SK-N-SH (cell line): ENCODE data around the gene COPZ1. TPM values are rescaled to one million over a fixed set of nuclear protein-coding genes. Genes with fewer than 3 reads are reported as not detected.
A peak's percentile ranks its signal among the peaks of the same experiment; 100 is the strongest.

Experiments
- CTCF ChIA-PET: fragments of 300-600, 350-600 bp; formaldehyde crosslinking; extraction: SDS; loops from one replicate; lab custom pipeline; 2021; lab: Yijun Ruan, JAX
- POLR2A ChIA-PET: fragments of 350-600 bp; sonication (Branson Sonifier 250); formaldehyde crosslinking; extraction: SDS; loops from one replicate; lab custom pipeline; 2020; ENCODE audit warnings: antibody characterized with exemption, inconsistent platforms; lab: Yijun Ruan, JAX
- DNase-seq: peaks from one replicate; pipeline ENCODE4 v3.0.0; 2012
- H2AFZ ChIP-seq: fragments of 200-600 bp; sonication (generic); 2 replicates; pipeline ENCODE4 v1.8.1; 2016; ENCODE audit warnings: antibody characterized with exemption, mild to moderate bottlenecking, low read depth
- H3F3A ChIP-seq: fragments of 200-600 bp; sonication (generic); replicated peaks from 2 replicates; pipeline ENCODE3; 2016; ENCODE audit warnings: antibody characterized with exemption, mild to moderate bottlenecking; ENCODE audit not compliant: insufficient read depth
- H3K27ac ChIP-seq, 2 experiments: fragments of 200-500 bp in 1 of 2; fragments of 200-600 bp in 1 of 2; sonication (Bioruptor generic) in 1 of 2; sonication (generic), shearing (Covaris generic) in 1 of 2; 2 replicates each; pipeline versions ENCODE4 v1.5.1 to v1.6.1; 2014 to 2016; ENCODE audit warnings: low read depth in 2 of 2, inconsistent platforms in 1 of 2, low read length in 1 of 2, mild to moderate bottlenecking in 1 of 2, mixed read lengths in 1 of 2
- H3K27me3 ChIP-seq: fragments of 200-600 bp; sonication (generic), shearing (Covaris generic); 2 replicates; pipeline ENCODE4 v1.6.1; 2016; ENCODE audit warnings: mixed run types; ENCODE audit not compliant: insufficient read depth
- H3K36me3 ChIP-seq, 2 experiments: fragments of 200-500 bp in 1 of 2; fragments of 200-600 bp in 1 of 2; sonication (Bioruptor generic) in 1 of 2; sonication (generic) in 1 of 2; replicated peaks in 1 of 2; 2 replicates each; pipeline versions ENCODE3 to v1.5.1; 2014 to 2016; ENCODE audit warnings: low read length in 1 of 2, mild to moderate bottlenecking in 1 of 2; ENCODE audit not compliant: insufficient read depth in 2 of 2, control insufficient read depth in 1 of 2
- H3K4me1 ChIP-seq, 2 experiments: fragments of 200-500 bp in 1 of 2; fragments of 200-600 bp in 1 of 2; sonication (Bioruptor generic) in 1 of 2; sonication (generic), shearing (Covaris generic) in 1 of 2; 2 replicates each; pipeline versions ENCODE4 v1.5.1 to v1.6.1; 2014 to 2016; ENCODE audit warnings: low read depth in 1 of 2, low read length in 1 of 2, mixed run types in 1 of 2; ENCODE audit not compliant: insufficient read depth in 2 of 2, control insufficient read depth in 1 of 2
- H3K4me2 ChIP-seq: fragments of 200-600 bp; sonication (generic), shearing (Covaris generic); 2 replicates; pipeline ENCODE4 v1.6.1; 2017; ENCODE audit warnings: mixed run types
- H3K4me3 ChIP-seq, 2 experiments: fragments of 200-500 bp in 1 of 2; fragments of 200-600 bp in 1 of 2; sonication (Bioruptor generic) in 1 of 2; sonication (generic), shearing (Covaris generic) in 1 of 2; 2 replicates each; pipeline versions ENCODE4 v1.5.1 to v1.8.1; 2014 to 2016; ENCODE audit warnings: low read depth in 2 of 2, inconsistent platforms in 1 of 2, low read length in 1 of 2, mild to moderate bottlenecking in 1 of 2, mixed read lengths in 1 of 2, moderate library complexity in 1 of 2
- H3K79me2 ChIP-seq: fragments of 200-600 bp; sonication (generic); 2 replicates; pipeline ENCODE4 v1.8.1; 2017; ENCODE audit warnings: mild to moderate bottlenecking; ENCODE audit not compliant: insufficient read depth
- H3K9ac ChIP-seq: fragments of 200-600 bp; sonication (generic); 2 replicates; pipeline ENCODE4 v1.6.1; 2017; ENCODE audit warnings: mixed run types
- H3K9me2 ChIP-seq: fragments of 200-600 bp; sonication (generic); 2 replicates; pipeline ENCODE4 v1.6.1; 2017; ENCODE audit warnings: mixed run types
- H3K9me3 ChIP-seq: fragments of 200-600 bp; sonication (generic); 2 replicates; pipeline ENCODE4 v1.6.1; 2017; ENCODE audit warnings: mixed run types, mild to moderate bottlenecking, moderate library complexity
- H4K20me1 ChIP-seq: fragments of 200-600 bp; sonication (generic); 2 replicates; pipeline ENCODE4 v1.6.1; 2017; ENCODE audit warnings: mild to moderate bottlenecking, mixed run types; ENCODE audit not compliant: insufficient read depth
- CHD2 ChIP-seq: fragments of 150-350 bp; IDR thresholded peaks from 2 replicates; pipeline ENCODE4 v1.6.1; 2018; ENCODE audit warnings: low read length; ENCODE audit not compliant: partially characterized antibody
- ELF1 ChIP-seq: IDR thresholded peaks from 2 replicates; pipeline ENCODE4 v1.4.0; 2012
- EZH2phosphoT487 ChIP-seq: fragments of 200-600 bp; sonication (generic); IDR thresholded peaks from 2 replicates; pipeline ENCODE4 v1.6.1; 2017; ENCODE audit warnings: low read depth, mixed run types, mild to moderate bottlenecking, antibody characterized with exemption, moderate library complexity, borderline replicate concordance
- FOXJ3 ChIP-seq: sonication (generic); formaldehyde crosslinking; IDR thresholded peaks from 2 replicates; pipeline ENCODE4 v1.5.1; 2020; ENCODE audit warnings: mild to moderate bottlenecking, missing genetic modification reagents
- FOXM1 ChIP-seq: IDR thresholded peaks from 2 replicates; pipeline ENCODE4 v1.4.0; 2012; ENCODE audit warnings: low read depth, mild to moderate bottlenecking
- GABPA ChIP-seq: IDR thresholded peaks from 2 replicates; pipeline ENCODE4 v1.4.0; 2012; ENCODE audit warnings: low read depth, mild to moderate bottlenecking
- GATA2 ChIP-seq: sonication (generic); formaldehyde crosslinking; IDR thresholded peaks from 2 replicates; pipeline ENCODE4 v1.5.0; 2020; ENCODE audit warnings: mild to moderate bottlenecking, missing genetic modification reagents
- JUND ChIP-seq: IDR thresholded peaks from 2 replicates; pipeline ENCODE4 v1.4.0; 2012
- MXI1 ChIP-seq: IDR thresholded peaks from 2 replicates; pipeline ENCODE4 v1.6.1; 2012; ENCODE audit warnings: mild to moderate bottlenecking, low read depth, low read length, improper control_type of control experiment
- NFIC ChIP-seq: IDR thresholded peaks from 2 replicates; pipeline ENCODE4 v1.4.0; 2012; ENCODE audit warnings: borderline replicate concordance
- POLR2AphosphoS5 ChIP-seq: IDR thresholded peaks from 2 replicates; pipeline ENCODE4 v1.6.1; 2012; ENCODE audit warnings: low read depth, low read length
- RAD21 ChIP-seq: IDR thresholded peaks from 2 replicates; pipeline ENCODE4 v1.6.1; 2012; ENCODE audit warnings: mild to moderate bottlenecking, low read length
- REST ChIP-seq: IDR thresholded peaks from 2 replicates; pipeline ENCODE4 v1.6.1; 2012; ENCODE audit warnings: mild to moderate bottlenecking, low read depth, low read length, moderate library complexity
- RFX5 ChIP-seq: IDR thresholded peaks from 2 replicates; pipeline ENCODE4 v1.6.1; 2012; ENCODE audit warnings: mild to moderate bottlenecking, improper control_type of control experiment, low read length
- RXRA ChIP-seq: IDR thresholded peaks from 2 replicates; pipeline ENCODE4 v1.4.0; 2012; ENCODE audit warnings: low read depth, mild to moderate bottlenecking, borderline replicate concordance
- SIN3A ChIP-seq: IDR thresholded peaks from 2 replicates; pipeline ENCODE4 v1.6.1; 2012; ENCODE audit warnings: low read depth, mild to moderate bottlenecking, low read length, moderate library complexity, borderline replicate concordance
- SMC3 ChIP-seq: IDR thresholded peaks from 2 replicates; pipeline ENCODE4 v1.6.1; 2012; ENCODE audit warnings: low read depth, low read length, improper control_type of control experiment
- TAF1 ChIP-seq: IDR thresholded peaks from 2 replicates; pipeline ENCODE4 v1.6.1; 2012; ENCODE audit warnings: low read depth, mild to moderate bottlenecking, low read length, moderate library complexity, borderline replicate concordance
- TEAD4 ChIP-seq: IDR thresholded peaks from 2 replicates; pipeline ENCODE4 v1.4.0; 2012; ENCODE audit warnings: mild to moderate bottlenecking, borderline replicate concordance; ENCODE audit not compliant: insufficient read depth
- USF2 ChIP-seq: fragments of 150-350 bp; IDR thresholded peaks from 2 replicates; pipeline ENCODE4 v1.6.1; 2017; ENCODE audit warnings: antibody characterized with exemption, low read length, low read depth, borderline replicate concordance
- YY1 ChIP-seq: IDR thresholded peaks from 2 replicates; pipeline ENCODE4 v1.4.0; 2012; ENCODE audit warnings: low read depth, mild to moderate bottlenecking
- ZBTB33 ChIP-seq: IDR thresholded peaks from 2 replicates; pipeline ENCODE4 v1.4.0; 2012; ENCODE audit warnings: low read depth, borderline replicate concordance
- WGBS: methylation state at CpG from one replicate; pipeline ENCODE4 v1.1.6; 2017; ENCODE audit warnings: low lambda C conversion rate; 5-methylcytosine and 5-hydroxymethylcytosine counted together
- polyA plus RNA-seq, 3 experiments: library from polyadenylated mRNA; depleted of rRNA; stranded (reverse); fragments of >200 nt; gene quantifications; 2 replicates each; pipeline ENCODE4 v1.2.3, GENCODE V29; 2012
- TF ChIP-seq, protein P1 (sequence below): IDR thresholded peaks from 2 replicates; pipeline ENCODE4; 2012
- TF ChIP-seq, protein P2 (sequence below): IDR thresholded peaks from 2 replicates; pipeline ENCODE4 v1.4.0; 2012; ENCODE audit warnings: low read depth, borderline replicate concordance

COPZ1 gene
- 111 and 156 TPM in 2 replicates for polyA plus RNA-seq (2012; rRNA removed)
- 143 and 154 TPM in 2 replicates for polyA plus RNA-seq (2012; cell fraction: cytosol; rRNA removed)
- 31.4 and 71.4 TPM in 2 replicates for polyA plus RNA-seq (2012; cell fraction: nucleus; rRNA removed)

DNA sequence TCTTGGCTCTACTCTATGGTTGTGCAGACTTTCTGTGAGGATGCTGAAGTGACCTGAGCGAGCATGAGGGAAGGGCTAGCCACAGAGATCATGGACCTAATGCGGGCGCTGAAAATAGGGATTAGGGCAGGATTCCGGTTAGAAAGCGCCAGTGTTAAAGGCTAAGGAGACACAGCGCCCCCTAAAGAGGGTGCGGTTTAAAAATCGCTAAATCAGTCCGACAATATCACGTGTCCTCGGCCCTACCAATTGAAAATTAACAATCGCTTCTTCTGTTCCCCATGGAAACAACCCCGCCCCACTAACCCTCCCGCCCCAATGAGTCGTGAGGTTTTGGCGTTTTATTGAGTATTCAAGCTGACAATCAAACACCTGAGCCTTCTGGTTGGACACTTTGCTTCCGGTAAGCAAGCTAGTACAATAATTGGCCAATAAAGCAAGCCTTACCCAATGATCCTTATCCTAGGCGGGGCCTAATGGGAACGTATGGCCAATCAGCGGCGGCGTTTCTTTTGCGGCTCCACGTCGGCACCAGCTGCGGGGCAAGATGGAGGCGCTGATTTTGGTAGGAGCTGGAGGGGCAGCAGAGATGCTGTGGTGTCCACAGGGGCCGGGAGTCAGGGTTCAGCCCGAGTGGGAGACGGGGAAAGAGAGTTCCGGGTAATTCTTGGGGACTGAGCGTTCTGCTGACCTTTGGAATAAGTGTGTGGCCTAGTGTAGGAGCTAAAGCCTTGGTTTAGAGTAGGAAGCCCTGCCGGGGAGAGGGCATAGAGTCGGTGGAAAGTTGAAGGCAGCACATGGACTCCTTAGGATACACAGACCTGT, at the start of gene COPZ1:
COPZ1 (plus strand) TSS at position 515 of the 825 bp plus-strand sequence; CDS start at position 548, 33 bp downstream.
- no peaks in the 10 kb centered on the region for H3K9me2 ChIP-seq
- H3F3A ChIP-seq = peaks cover 3% of the 10 kb centered on the region
- H3K27me3 ChIP-seq = no peaks in the 10 kb centered on the region
- peaks cover 0 to 9% of the 10 kb centered on the region in 2 experiments; a peak in 2 of 4 replicates for H3K4me1 ChIP-seq
- H3K79me2 ChIP-seq = peaks cover 48% of the 10 kb centered on the region
- peak within 1 kb of the TSS; percentile 68 to 86 for H3K4me3 ChIP-seq
- peak within 1 kb of the TSS; percentile 97 for H3K9ac ChIP-seq
- WGBS = 5% methylated on average over 34 of the region's 34 CpGs
- CTCF ChIA-PET = interaction anchor here (0.6 to 16.1 kb wide), 40 partner anchors 11 to 579 kb away, joined by 3 to 266 read pairs (median 5); partner anchors contain the start of genes CBX5, HNRNPA1, HOXC10 and NFE2
- peaks cover 4% of the 10 kb centered on the region in 2 experiments for H3K36me3 ChIP-seq
- H2AFZ ChIP-seq = peak within 1 kb of the TSS; percentile 99
- POLR2A ChIA-PET = interaction anchor here (0.7 to 1.9 kb wide), 8 partner anchors 10 to 106 kb away, joined by 3 to 12 read pairs (median 4); partner anchors contain the start of genes CBX5 and HNRNPA1
- H4K20me1 ChIP-seq = no peaks in the 10 kb centered on the region
- H3K27ac ChIP-seq = peak within 1 kb of the TSS; percentile 77 to 81
- peak; percentile 90 for DNase-seq
- no peaks in the 10 kb centered on the region for H3K9me3 ChIP-seq
- peak within 1 kb of the TSS; percentile 75 for H3K4me2 ChIP-seq
- TF ChIP-seq, protein P1, sequence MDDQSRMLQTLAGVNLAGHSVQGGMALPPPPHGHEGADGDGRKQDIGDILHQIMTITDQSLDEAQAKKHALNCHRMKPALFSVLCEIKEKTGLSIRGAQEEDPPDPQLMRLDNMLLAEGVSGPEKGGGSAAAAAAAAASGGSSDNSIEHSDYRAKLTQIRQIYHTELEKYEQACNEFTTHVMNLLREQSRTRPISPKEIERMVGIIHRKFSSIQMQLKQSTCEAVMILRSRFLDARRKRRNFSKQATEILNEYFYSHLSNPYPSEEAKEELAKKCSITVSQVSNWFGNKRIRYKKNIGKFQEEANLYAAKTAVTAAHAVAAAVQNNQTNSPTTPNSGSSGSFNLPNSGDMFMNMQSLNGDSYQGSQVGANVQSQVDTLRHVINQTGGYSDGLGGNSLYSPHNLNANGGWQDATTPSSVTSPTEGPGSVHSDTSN = peak; percentile 98
- TF ChIP-seq FOXJ3 (CRISPR knock-in tag) = no peak
- peak; percentile 55; the same call in 1 of the 2 replicates for TF ChIP-seq REST
- TF ChIP-seq RFX5 = peak; percentile 96
- peak; percentile 88 for TF ChIP-seq ELF1
- peak; percentile 82 for TF ChIP-seq POLR2AphosphoS5
- TF ChIP-seq NFIC = no peak
- TF ChIP-seq YY1 = peak; percentile 94
- TF ChIP-seq RAD21 = peak; percentile 80
- no peak for TF ChIP-seq TEAD4
- TF ChIP-seq CHD2 = peak; percentile 88
- peak; percentile 69; the same call in 1 of the 2 replicates for TF ChIP-seq SIN3A
- TF ChIP-seq SMC3 = peak; percentile 67
- no peak for TF ChIP-seq JUND
- TF ChIP-seq GABPA = no peak
- no peak for TF ChIP-seq FOXM1
- TF ChIP-seq MXI1 = peak; percentile 76
- no peak for TF ChIP-seq EZH2phosphoT487
- TF ChIP-seq RXRA = no peak
- TF ChIP-seq, protein P2, sequence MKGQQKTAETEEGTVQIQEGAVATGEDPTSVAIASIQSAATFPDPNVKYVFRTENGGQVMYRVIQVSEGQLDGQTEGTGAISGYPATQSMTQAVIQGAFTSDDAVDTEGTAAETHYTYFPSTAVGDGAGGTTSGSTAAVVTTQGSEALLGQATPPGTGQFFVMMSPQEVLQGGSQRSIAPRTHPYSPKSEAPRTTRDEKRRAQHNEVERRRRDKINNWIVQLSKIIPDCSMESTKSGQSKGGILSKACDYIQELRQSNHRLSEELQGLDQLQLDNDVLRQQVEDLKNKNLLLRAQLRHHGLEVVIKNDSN = peak; percentile 90
- no peak for TF ChIP-seq USF2
- peak; percentile 91 for TF ChIP-seq TAF1
- no peak for TF ChIP-seq ZBTB33
- no peak for TF ChIP-seq GATA2
